Mesenchymal stem cell (in vitro differentiated cells and primary cell): Measurements from ENCODE around the gene CXorf49. TPM values are rescaled to one million over a fixed set of nuclear protein-coding genes. Genes with fewer than 3 reads are reported as not detected.
"Not testable (repeated sequence)": the region's sequence is repeated elsewhere in the genome, so short reads cannot be mapped to it uniquely, and the experiment has no call there.

Experiments
- DNase-seq: peaks from one replicate; pipeline ENCODE4 v3.0.0-alpha.2; 2013
- H2AFZ ChIP-seq: one replicate; pipeline ENCODE4 v1.6.1; 2013; ENCODE audit warnings: low read depth, mild to moderate bottlenecking, control low read depth, inconsistent platforms, low read length, moderate library complexity
- H2AK5ac ChIP-seq: 2 replicates; pipeline ENCODE4 v1.6.1; 2013; ENCODE audit warnings: low read length, moderate library complexity, mild to moderate bottlenecking, inconsistent platforms; ENCODE audit not compliant: severe bottlenecking
- H2BK120ac ChIP-seq: one replicate; pipeline ENCODE4 v1.6.1; 2013; ENCODE audit warnings: low read depth, mild to moderate bottlenecking, inconsistent platforms, low read length, moderate library complexity
- H2BK12ac ChIP-seq, 2 experiments: one replicate each; pipeline ENCODE4 v1.6.1; 2013; ENCODE audit warnings: inconsistent platforms in 2 of 2, low read length in 2 of 2, mild to moderate bottlenecking in 2 of 2, moderate library complexity in 2 of 2, control low read depth in 1 of 2
- H2BK15ac ChIP-seq: one replicate; pipeline ENCODE4 v1.6.1; 2013; ENCODE audit warnings: mild to moderate bottlenecking, low read depth, inconsistent platforms; ENCODE audit not compliant: poor library complexity, severe bottlenecking
- H2BK5ac ChIP-seq: 2 replicates; pipeline ENCODE4 v1.6.1; 2013; ENCODE audit warnings: low read depth, mild to moderate bottlenecking, low read length, control low read depth, inconsistent platforms; ENCODE audit not compliant: poor library complexity, severe bottlenecking
- H3K14ac ChIP-seq, 2 experiments: one replicate each; pipeline ENCODE4 v1.6.1; 2013; ENCODE audit warnings: inconsistent platforms in 2 of 2, low read length in 2 of 2, control low read depth in 1 of 2, mild to moderate bottlenecking in 1 of 2, moderate library complexity in 1 of 2
- H3K18ac ChIP-seq, 2 experiments: one replicate each; pipeline ENCODE4 v1.6.1; 2013; ENCODE audit warnings: inconsistent platforms in 2 of 2, low read length in 2 of 2, control low read depth in 1 of 2, low read depth in 1 of 2, mild to moderate bottlenecking in 1 of 2
- H3K23ac ChIP-seq, 2 experiments: one replicate each; pipeline ENCODE4 v1.6.1; 2013; ENCODE audit warnings: inconsistent platforms in 2 of 2, low read length in 2 of 2, mild to moderate bottlenecking in 2 of 2, moderate library complexity in 2 of 2, control low read depth in 1 of 2
- H3K27ac ChIP-seq: 2 replicates; pipeline ENCODE4 v1.5.1; 2013; ENCODE audit warnings: mild to moderate bottlenecking, moderate library complexity, low read length, control low read depth, inconsistent platforms; ENCODE audit not compliant: poor library complexity, severe bottlenecking
- H3K27me3 ChIP-seq, 2 experiments: 2 replicates each; pipeline versions ENCODE4 v1.6.1 to v1.7.0; 2013; ENCODE audit warnings: low read length in 2 of 2, mild to moderate bottlenecking in 2 of 2, moderate library complexity in 2 of 2, control low read depth in 1 of 2, inconsistent platforms in 1 of 2; ENCODE audit not compliant: control insufficient read depth in 1 of 2, insufficient read depth in 1 of 2
- H3K36me3 ChIP-seq, 2 experiments: 2 replicates each; pipeline versions ENCODE4 v1.6.1 to v1.7.0; 2013; ENCODE audit warnings: low read length in 2 of 2, control low read depth in 1 of 2, inconsistent platforms in 1 of 2, low read depth in 1 of 2, mild to moderate bottlenecking in 1 of 2; ENCODE audit not compliant: insufficient read depth in 2 of 2, control insufficient read depth in 1 of 2
- H3K4ac ChIP-seq, 2 experiments: one replicate each; pipeline ENCODE4 v1.6.1; 2013; ENCODE audit warnings: inconsistent platforms in 2 of 2, low read length in 2 of 2, mild to moderate bottlenecking in 2 of 2, moderate library complexity in 2 of 2, control low read depth in 1 of 2, low read depth in 1 of 2
- H3K4me1 ChIP-seq: 2 replicates; pipeline ENCODE4 v1.6.1; 2013; ENCODE audit warnings: low read depth, low read length, control low read depth; ENCODE audit not compliant: control insufficient read depth, insufficient read depth
- H3K4me2 ChIP-seq: 2 replicates; pipeline ENCODE4 v1.6.1; 2013; ENCODE audit warnings: low read length, mild to moderate bottlenecking, inconsistent platforms; ENCODE audit not compliant: poor library complexity, severe bottlenecking
- H3K4me3 ChIP-seq, 2 experiments: 2 replicates each; pipeline versions ENCODE4 v1.5.1 to v1.7.0; 2013; ENCODE audit warnings: low read length in 2 of 2, mild to moderate bottlenecking in 2 of 2, control low read depth in 1 of 2, low read depth in 1 of 2; ENCODE audit not compliant: insufficient read depth in 1 of 2
- H3K79me1 ChIP-seq: replicated peaks from 2 replicates; pipeline ENCODE4 v1.6.1; 2013; ENCODE audit warnings: mild to moderate bottlenecking, control low read depth, low read length, inconsistent platforms; ENCODE audit not compliant: poor library complexity, severe bottlenecking
- H3K9ac ChIP-seq: 2 replicates; pipeline ENCODE4 v1.7.0; 2013; ENCODE audit warnings: mild to moderate bottlenecking, low read length, moderate library complexity
- H3K9me3 ChIP-seq: 2 replicates; pipeline ENCODE4 v1.7.0; 2013; ENCODE audit warnings: mild to moderate bottlenecking, low read length; ENCODE audit not compliant: control insufficient read depth
- H4K8ac ChIP-seq: one replicate; pipeline ENCODE4 v1.6.1; 2013; ENCODE audit warnings: inconsistent platforms, mild to moderate bottlenecking, low read length, moderate library complexity
- H4K91ac ChIP-seq: one replicate; pipeline ENCODE4 v1.6.1; 2013; ENCODE audit warnings: mild to moderate bottlenecking, low read length, inconsistent platforms
- WGBS: methylation state at CpG from one replicate; pipeline ENCODE4 v1.1.7; 2013; ENCODE audit warnings: mixed read lengths; 5-methylcytosine and 5-hydroxymethylcytosine counted together
- polyA plus RNA-seq, 2 experiments: library from polyadenylated mRNA; stranded (reverse); fragments of 200-250 nt; gene quantifications; one replicate each; pipeline ENCODE4 v1.2.3, GENCODE V29; 2013

Gene CXorf49
- not detected for polyA plus RNA-seq (2013, experiment 1 of 2)
- not detected for polyA plus RNA-seq (2013, experiment 2 of 2)

GRCh38 chrX:71718185-71718584 lies at the start of gene CXorf49:
Gene CXorf49 (minus strand): TSS chrX:71718285. CDS start chrX:71718151, 134 bp downstream.
- DNase-seq, H4K8ac ChIP-seq, H3K79me1 ChIP-seq, H3K9ac ChIP-seq, H3K36me3 ChIP-seq, H3K4me2 ChIP-seq, H3K27ac ChIP-seq, H3K4ac ChIP-seq, H2BK120ac ChIP-seq, H2AFZ ChIP-seq, H3K4me3 ChIP-seq, H2BK12ac ChIP-seq, H3K9me3 ChIP-seq, H3K23ac ChIP-seq, H2AK5ac ChIP-seq, H3K4me1 ChIP-seq, H2BK5ac ChIP-seq, H3K27me3 ChIP-seq, H4K91ac ChIP-seq, H2BK15ac ChIP-seq, H3K18ac ChIP-seq, H3K14ac ChIP-seq: not testable (repeated sequence)
- no CpG with 5 or more reads among the region's 30 CpGs for WGBS

GRCh38 chrX:71767134-71767533 lies 49.0 kb upstream of the CXorf49 start:
- not testable (repeated sequence) for H3K23ac ChIP-seq, H3K9me3 ChIP-seq, H3K18ac ChIP-seq, H3K27ac ChIP-seq, H3K4me3 ChIP-seq, H4K8ac ChIP-seq, H3K27me3 ChIP-seq, H2AFZ ChIP-seq, H3K4ac ChIP-seq, H2AK5ac ChIP-seq, H2BK15ac ChIP-seq, H2BK120ac ChIP-seq, H3K36me3 ChIP-seq, DNase-seq, H2BK5ac ChIP-seq, H3K4me1 ChIP-seq, H3K14ac ChIP-seq, H2BK12ac ChIP-seq, H4K91ac ChIP-seq, H3K79me1 ChIP-seq, H3K4me2 ChIP-seq, H3K9ac ChIP-seq
- no CpG with 5 or more reads among the region's 14 CpGs for WGBS

- not testable (repeated sequence) for H2BK120ac ChIP-seq, H4K8ac ChIP-seq, H3K18ac ChIP-seq, H3K79me1 ChIP-seq, H4K91ac ChIP-seq, H3K36me3 ChIP-seq, H3K23ac ChIP-seq, H3K4me2 ChIP-seq, H2AK5ac ChIP-seq, H3K27me3 ChIP-seq, H3K4ac ChIP-seq, DNase-seq, H3K9me3 ChIP-seq, H3K4me3 ChIP-seq, H3K9ac ChIP-seq, H2BK15ac ChIP-seq, H2AFZ ChIP-seq, H3K4me1 ChIP-seq, H3K14ac ChIP-seq, H2BK5ac ChIP-seq, H2BK12ac ChIP-seq, H3K27ac ChIP-seq
- no CpG with 5 or more reads among the region's 8 CpGs for WGBS
These were observed 47.5 kb upstream of the CXorf49 start for GRCh38 chrX:71765613-71766012.

- H3K9me3 ChIP-seq, H3K4me3 ChIP-seq: not testable (repeated sequence)
These were observed 46.7 kb upstream of the CXorf49 start for GRCh38 chrX:71764832-71765231.

More at GRCh38 chrX:71764832-71765231, 46.7 kb upstream of the CXorf49 start:
- not testable (repeated sequence) for H3K14ac ChIP-seq, H3K4me2 ChIP-seq, H3K4ac ChIP-seq, H4K8ac ChIP-seq, DNase-seq, H3K4me1 ChIP-seq, H4K91ac ChIP-seq, H3K36me3 ChIP-seq, H3K27me3 ChIP-seq, H3K18ac ChIP-seq, H2BK15ac ChIP-seq, H2AFZ ChIP-seq, H2AK5ac ChIP-seq, H3K23ac ChIP-seq, H3K9ac ChIP-seq, H2BK120ac ChIP-seq, H2BK12ac ChIP-seq, H3K27ac ChIP-seq, H3K79me1 ChIP-seq, H2BK5ac ChIP-seq
- no CpG with 5 or more reads among the region's 11 CpGs for WGBS
